CD14-positive monocyte (primary cell): ENCODE data around the gene LAMA3. TPM values are rescaled to one million over a fixed set of nuclear protein-coding genes. Genes with fewer than 3 reads are reported as not detected.

ENCODE experiments used
- DNase-seq, 3 donors: peaks; one replicate each; pipeline ENCODE4 v3.0.0-alpha.2; 2011 to 2022
- H2AFZ ChIP-seq: 2 replicates; pipeline ENCODE4 v1.6.0; 2012; ENCODE audit warnings: mild to moderate bottlenecking, low read depth, low read length, inconsistent platforms; ENCODE audit not compliant: insufficient read depth, poor library complexity, severe bottlenecking
- H3K27ac ChIP-seq, 2 donors: 1 replicate in 1 of 2; 2 replicates in 1 of 2; pipeline ENCODE4 v1.5.1; 2012 to 2013; ENCODE audit warnings: low read length in 2 of 2, control low read depth in 1 of 2, inconsistent platforms in 1 of 2, low read depth in 1 of 2, mild to moderate bottlenecking in 1 of 2
- H3K27me3 ChIP-seq, 2 donors: one replicate each; pipeline versions ENCODE4 v1.6.0 to v1.6.1; 2011 to 2013; ENCODE audit warnings: low read length in 2 of 2; ENCODE audit not compliant: control insufficient read depth in 2 of 2, insufficient read depth in 2 of 2
- H3K36me3 ChIP-seq, 2 donors: replicated peaks in 1 of 2; 1 replicate in 1 of 2; 2 replicates in 1 of 2; pipeline versions ENCODE4 v1.5.1 to v1.6.1; 2012 to 2013; ENCODE audit warnings: low read length in 2 of 2, control low read depth in 1 of 2, inconsistent platforms in 1 of 2, mild to moderate bottlenecking in 1 of 2; ENCODE audit not compliant: insufficient read depth in 2 of 2, control insufficient read depth in 1 of 2
- H3K4me1 ChIP-seq, 2 donors: 1 replicate in 1 of 2; 2 replicates in 1 of 2; pipeline versions ENCODE4 v1.5.1 to v1.6.1; 2012 to 2013; ENCODE audit warnings: low read length in 2 of 2, control low read depth in 1 of 2, inconsistent platforms in 1 of 2, mild to moderate bottlenecking in 1 of 2, moderate library complexity in 1 of 2; ENCODE audit not compliant: insufficient read depth in 2 of 2, control insufficient read depth in 1 of 2
- H3K4me2 ChIP-seq: replicated peaks from 2 replicates; pipeline ENCODE3; 2012; ENCODE audit warnings: low read length, moderate library complexity, mild to moderate bottlenecking; ENCODE audit not compliant: poor library complexity, severe bottlenecking; ENCODE audit errors: extremely low read depth
- H3K4me3 ChIP-seq, 3 experiments: fragments of 200-600 bp in 1 of 3; sonication (generic) in 1 of 3; replicated peaks in 1 of 3; 1 replicate in 2 of 3; 2 replicates in 1 of 3; pipeline ENCODE4 v1.5.1; 2011 to 2013; ENCODE audit warnings: low read length in 3 of 3, mild to moderate bottlenecking in 3 of 3, control low read depth in 2 of 3, low read depth in 2 of 3, inconsistent platforms in 1 of 3, moderate library complexity in 1 of 3
- H3K79me2 ChIP-seq: 2 replicates; pipeline ENCODE4 v1.6.0; 2012; ENCODE audit warnings: mild to moderate bottlenecking, control low read depth, inconsistent platforms, low read length, moderate library complexity; ENCODE audit not compliant: insufficient read depth
- H3K9ac ChIP-seq: 2 replicates; pipeline ENCODE4 v1.6.0; 2017; ENCODE audit warnings: low read length, mild to moderate bottlenecking; ENCODE audit not compliant: insufficient read depth, poor library complexity, severe bottlenecking
- H3K9me3 ChIP-seq, 2 donors: replicated peaks in 1 of 2; 1 replicate in 1 of 2; 2 replicates in 1 of 2; pipeline versions ENCODE4 v1.5.1 to v1.6.1; 2012 to 2013; ENCODE audit warnings: low read length in 2 of 2, control low read depth in 1 of 2; ENCODE audit not compliant: control insufficient read depth in 1 of 2, insufficient read depth in 1 of 2
- H4K20me1 ChIP-seq: 2 replicates; pipeline ENCODE4 v1.6.0; 2012; ENCODE audit warnings: mild to moderate bottlenecking, low read length, control low read depth, moderate library complexity; ENCODE audit not compliant: insufficient read depth
- H3K27ac Mint-ChIP-seq, 7 donors: one replicate each; pipeline ENCODE4 v1.8.0; 2020; ENCODE audit warnings: mild to moderate bottlenecking in 7 of 7, mixed read lengths in 7 of 7, moderate library complexity in 6 of 7, inconsistent platforms in 2 of 7
- H3K27me3 Mint-ChIP-seq, 3 donors: one replicate each; pipeline ENCODE4 v1.8.0; 2021 to 2022; ENCODE audit warnings: low read depth in 3 of 3, mild to moderate bottlenecking in 3 of 3, mixed read lengths in 3 of 3, moderate library complexity in 3 of 3, inconsistent platforms in 1 of 3
- H3K36me3 Mint-ChIP-seq, 2 donors: one replicate each; pipeline ENCODE4 v1.8.0; 2020; ENCODE audit warnings: mixed read lengths in 2 of 2, inconsistent platforms in 1 of 2, mild to moderate bottlenecking in 1 of 2
- H3K4me1 Mint-ChIP-seq: one replicate; pipeline ENCODE4 v1.8.0; 2020; ENCODE audit warnings: mild to moderate bottlenecking, mixed read lengths
- H3K4me3 Mint-ChIP-seq, 2 donors: one replicate each; pipeline ENCODE4 v1.8.0; 2020; ENCODE audit warnings: mild to moderate bottlenecking in 2 of 2, mixed read lengths in 2 of 2, moderate library complexity in 1 of 2
- H3K9me3 Mint-ChIP-seq, 7 donors: one replicate each; pipeline ENCODE4 v1.8.0; 2020 to 2022; ENCODE audit warnings: mixed read lengths in 7 of 7, mild to moderate bottlenecking in 6 of 7, moderate library complexity in 6 of 7, inconsistent platforms in 2 of 7
- CTCF ChIP-seq: fragments of 200-600 bp; IDR thresholded peaks from one replicate; pipeline ENCODE4 v1.8.0; 2022; ENCODE audit warnings: antibody characterized with exemption, mild to moderate bottlenecking
- WGBS: methylation state at CpG from one replicate; pipeline ENCODE4 v1.1.5; 2013; ENCODE audit warnings: missing lambda C conversion rate; ENCODE audit not compliant: insufficient coverage; 5-methylcytosine and 5-hydroxymethylcytosine counted together
- intact Hi-C, 2 donors: fragments of 100-400 bp; cut with micrococcal nuclease; formaldehyde crosslinking; loops; one replicate each; pipeline versions ENCODE4 v1.15.0 to v1.15.1; 2023
- polyA plus RNA-seq, 3 donors: library from polyadenylated mRNA; depleted of rRNA in 1 of 3; unstranded in 2 of 3; stranded (reverse) in 1 of 3; fragments of 300-500 nt in 2 of 3; fragments of >200 nt in 1 of 3; fragmentation: Illumina TruSeq in 2 of 3; gene quantifications; 1 replicate in 2 of 3; 2 replicates in 1 of 3; pipeline ENCODE4 v1.2.3, GENCODE V29; 2012 to 2021

The LAMA3 gene
- polyA plus RNA-seq, 3 donors: not detected

DNA sequence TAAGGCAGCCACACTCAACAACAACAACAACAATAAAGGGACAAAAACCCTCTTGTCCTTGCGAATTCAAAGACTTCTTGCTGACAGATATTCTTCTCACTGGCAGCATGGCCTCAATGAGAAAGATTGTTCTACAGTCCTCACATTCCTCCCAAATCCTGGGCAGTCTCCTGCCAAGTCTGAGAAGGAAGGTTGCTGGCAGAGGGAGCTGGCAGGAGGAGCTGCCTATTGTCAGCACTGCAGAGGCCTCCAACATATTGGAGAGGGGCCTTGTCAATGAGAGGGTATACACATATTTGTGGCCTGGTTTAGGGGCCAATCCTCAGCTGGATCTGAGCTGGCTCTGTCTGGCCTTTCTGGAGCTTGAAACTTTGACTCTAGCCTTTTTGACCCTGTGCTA, 63.5 kb downstream of the LAMA3 start:
- Histone ChIP-seq H3K79me2 (no peaks in the 10 kb centered on the region), H3K4me2 (no peak overlapping the region), H3K9ac (no peak overlapping the region), H3K27ac (no peak overlapping the region), H2AFZ (no peak overlapping the region), H4K20me1 (no peaks in the 10 kb centered on the region), H3K4me3 (no peak overlapping the region), H3K9me3 (no peaks in the 10 kb centered on the region), H3K4me1 (no peaks in the 10 kb centered on the region), H3K36me3 (no peaks in the 10 kb centered on the region), H3K27me3 (no peaks in the 10 kb centered on the region)
- H3K4me1 Mint-ChIP-seq: no peaks in the 10 kb centered on the region
- TF ChIP-seq CTCF: no peak
- no peak for DNase-seq
- H3K27ac Mint-ChIP-seq: no peak overlapping the region
- intact Hi-C loops: no loop called here
- no peaks in the 10 kb centered on the region for H3K36me3 Mint-ChIP-seq
- peaks cover 0 to 6% (median 0%) of the 10 kb centered on the region in 3 donors for H3K27me3 Mint-ChIP-seq
- peaks cover 0 to 9% (median 3%) of the 10 kb centered on the region in 7 donors for H3K9me3 Mint-ChIP-seq
- WGBS: no CpG with 5 or more reads among the region's 1 CpG
- no peak overlapping the region for H3K4me3 Mint-ChIP-seq

GRCh38 chr18:23756590-23757436, 67.6 kb downstream of the LAMA3 start:
- Mint-ChIP-seq H3K36me3 (no peaks in the 10 kb centered on the region), H3K27ac (no peak overlapping the region), H3K4me3 (no peak overlapping the region), H3K9me3 (peaks cover 0 to 2% (median 0%) of the 10 kb centered on the region in 7 donors), H3K4me1 (no peaks in the 10 kb centered on the region), H3K27me3 (peaks cover 0 to 5% (median 0%) of the 10 kb centered on the region in 3 donors)
- Histone ChIP-seq H4K20me1 (no peaks in the 10 kb centered on the region), H3K4me3 (no peak overlapping the region), H3K4me1 (no peaks in the 10 kb centered on the region), H3K9ac (no peak overlapping the region), H3K79me2 (no peaks in the 10 kb centered on the region), H3K27ac (no peak overlapping the region), H3K36me3 (no peaks in the 10 kb centered on the region), H2AFZ (no peak overlapping the region), H3K9me3 (no peaks in the 10 kb centered on the region), H3K27me3 (no peaks in the 10 kb centered on the region), H3K4me2 (no peak overlapping the region)
- WGBS: 95% methylated on average over 26 of the region's 34 CpGs
- no peak for DNase-seq
- no peak for TF ChIP-seq CTCF
- intact Hi-C loops: no loop called here
